Measurements from ENCODE around the gene BLVRB.

Gene BLVRB

DNA sequence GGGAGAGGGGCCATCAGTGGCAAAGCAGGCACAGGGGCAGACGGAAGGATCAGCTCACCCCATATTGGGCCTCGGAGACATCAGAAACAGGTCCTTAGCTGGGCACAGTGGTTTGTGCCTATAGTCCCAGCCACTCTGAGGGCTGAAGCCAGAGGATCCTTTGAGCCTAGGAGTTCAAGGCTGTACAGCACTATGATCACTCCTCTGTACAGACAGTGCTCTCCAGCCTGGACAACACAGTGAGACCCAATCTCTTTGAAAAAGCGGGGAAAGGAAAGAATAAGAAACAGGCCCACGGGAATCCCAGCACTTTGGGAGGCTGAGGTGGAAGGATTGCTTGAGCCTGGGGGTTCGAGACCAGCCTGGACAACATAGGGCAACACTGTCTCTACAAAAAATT lies 45.8 kb downstream of the BLVRB start:
- DNase-seq (ENCODE audit: extremely low read depth, low read depth) = no peak
- no peak for TF ChIP-seq CTCF (IDR thresholded peaks at IDR 0.05; ENCODE audit: low read depth, low read length)

- no peak for DNase-seq (ENCODE audit: extremely low read depth, low read depth)
- no peak for TF ChIP-seq CTCF (IDR thresholded peaks at IDR 0.05; ENCODE audit: low read depth, low read length)
Measured at GRCh38 chr19:40419066-40419612, 46.4 kb downstream of the BLVRB start.

GRCh38 chr19:40418040-40418439 lies 47.5 kb downstream of the BLVRB start:
- DNase-seq (ENCODE audit: extremely low read depth, low read depth) = no peak
- no peak for TF ChIP-seq CTCF (IDR thresholded peaks at IDR 0.05; ENCODE audit: low read depth, low read length)

DNA sequence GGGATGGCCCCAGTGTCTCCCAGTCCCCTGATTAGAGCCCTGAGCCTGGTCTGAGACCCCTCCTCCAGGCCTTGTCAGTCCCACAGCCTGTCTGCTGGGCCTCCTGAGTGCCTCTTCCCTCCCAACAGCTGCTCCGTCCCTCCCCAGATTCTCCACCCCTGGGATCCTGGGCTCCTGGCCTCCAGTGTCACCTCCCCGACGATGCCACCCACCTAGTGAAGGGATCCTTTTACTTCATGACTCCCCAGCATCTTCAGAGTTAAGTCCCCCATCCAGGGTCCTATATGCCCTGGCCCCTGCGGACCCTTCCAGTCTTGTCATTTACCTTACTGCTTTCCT lies 47.9 kb downstream of the BLVRB start:
- TF ChIP-seq CTCF (IDR thresholded peaks at IDR 0.05; ENCODE audit: low read depth, low read length) = no peak
- DNase-seq (ENCODE audit: extremely low read depth, low read depth) = no peak

- no peak for TF ChIP-seq CTCF (IDR thresholded peaks at IDR 0.05; ENCODE audit: low read depth, low read length)
- no peak for DNase-seq (ENCODE audit: extremely low read depth, low read depth)
Measured at GRCh38 chr19:40416918-40417642, 48.5 kb downstream of the BLVRB start.

DNA sequence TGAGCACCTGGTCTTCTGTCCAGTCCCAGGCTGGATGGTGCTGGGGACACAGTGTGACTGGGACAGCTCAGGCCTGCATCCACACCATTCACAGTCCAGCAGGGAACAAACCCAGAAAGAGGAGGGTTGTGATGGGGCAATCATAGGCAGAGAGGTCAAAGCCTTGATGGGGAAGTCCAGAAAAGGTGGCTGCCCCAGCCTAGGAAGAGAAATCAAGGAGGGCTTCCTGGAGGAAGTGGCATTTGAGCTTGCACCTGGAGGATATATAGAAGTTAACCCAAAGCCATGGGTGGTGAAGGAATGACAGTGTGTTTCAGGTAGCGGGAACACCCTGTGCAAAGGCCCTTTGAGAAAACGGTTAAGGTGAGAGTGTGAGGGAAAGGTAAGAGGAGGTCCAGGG lies 49.8 kb downstream of the BLVRB start:
- no peak for DNase-seq (ENCODE audit: extremely low read depth, low read depth)

More for the DNA sequence above, 49.8 kb downstream of the BLVRB start:
- TF ChIP-seq CTCF (IDR thresholded peaks at IDR 0.05; ENCODE audit: low read depth, low read length) = no peak

All from AG09319 (cell line).